ENCODE data around the gene TEX51.

DNA sequence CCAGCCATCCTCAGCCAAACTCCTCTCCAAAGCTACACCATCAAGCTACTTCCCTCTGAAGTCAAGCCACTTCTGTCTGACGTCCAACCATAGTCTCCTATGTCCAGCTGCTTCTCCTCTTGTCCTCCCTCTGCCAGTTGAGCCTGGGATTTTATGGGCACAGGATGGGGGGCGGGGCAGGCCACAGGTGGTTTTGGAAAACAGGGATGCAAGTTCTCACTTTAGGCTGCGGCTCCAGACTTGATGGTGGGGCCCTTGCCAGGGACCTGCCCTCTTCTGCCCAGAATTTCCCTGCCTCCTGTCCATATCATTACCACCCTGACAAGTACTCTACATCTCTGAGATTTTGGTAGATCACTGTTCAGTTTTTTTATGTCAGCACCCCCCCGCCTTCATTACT lies 41.6 kb downstream of the TEX51 start:
- TF ChIP-seq POLR2A (IDR thresholded peaks at IDR 0.05) (no peak), CTCF (IDR thresholded peaks at IDR 0.05) (no peak), POLR2AphosphoS5 (IDR thresholded peaks at IDR 0.05) (no peak)

Data from prostate gland (tissue), 2 donors.